ENCODE results near the gene MYPN.
"Not testable (repeated sequence)": the region's sequence is repeated elsewhere in the genome, so short reads cannot be mapped to it uniquely, and the experiment has no call there.

MYPN gene

DNA sequence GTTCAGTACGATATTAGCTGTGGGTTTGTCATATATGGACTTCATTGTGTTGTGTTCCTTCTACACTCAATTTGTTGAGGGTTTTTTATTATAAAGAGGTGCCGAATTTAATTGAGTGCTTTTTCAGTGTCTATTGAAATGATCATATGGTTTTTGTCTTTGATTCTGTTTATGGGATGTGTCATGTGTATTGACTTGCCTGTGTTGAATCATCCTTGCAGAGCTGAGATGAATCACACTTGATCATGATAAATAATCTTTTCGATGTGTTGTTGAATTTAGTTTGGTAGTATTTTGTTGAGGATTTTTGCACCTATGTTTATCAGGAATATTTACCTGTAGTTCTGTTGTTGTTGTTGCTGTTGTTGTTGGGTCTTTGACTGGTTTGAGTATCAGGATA, 82.8 kb downstream of the MYPN start:
- TF ChIP-seq, protein P1, sequence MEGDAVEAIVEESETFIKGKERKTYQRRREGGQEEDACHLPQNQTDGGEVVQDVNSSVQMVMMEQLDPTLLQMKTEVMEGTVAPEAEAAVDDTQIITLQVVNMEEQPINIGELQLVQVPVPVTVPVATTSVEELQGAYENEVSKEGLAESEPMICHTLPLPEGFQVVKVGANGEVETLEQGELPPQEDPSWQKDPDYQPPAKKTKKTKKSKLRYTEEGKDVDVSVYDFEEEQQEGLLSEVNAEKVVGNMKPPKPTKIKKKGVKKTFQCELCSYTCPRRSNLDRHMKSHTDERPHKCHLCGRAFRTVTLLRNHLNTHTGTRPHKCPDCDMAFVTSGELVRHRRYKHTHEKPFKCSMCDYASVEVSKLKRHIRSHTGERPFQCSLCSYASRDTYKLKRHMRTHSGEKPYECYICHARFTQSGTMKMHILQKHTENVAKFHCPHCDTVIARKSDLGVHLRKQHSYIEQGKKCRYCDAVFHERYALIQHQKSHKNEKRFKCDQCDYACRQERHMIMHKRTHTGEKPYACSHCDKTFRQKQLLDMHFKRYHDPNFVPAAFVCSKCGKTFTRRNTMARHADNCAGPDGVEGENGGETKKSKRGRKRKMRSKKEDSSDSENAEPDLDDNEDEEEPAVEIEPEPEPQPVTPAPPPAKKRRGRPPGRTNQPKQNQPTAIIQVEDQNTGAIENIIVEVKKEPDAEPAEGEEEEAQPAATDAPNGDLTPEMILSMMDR (IDR thresholded peaks at IDR 0.05; ENCODE audit: low read length, missing control alignments), result no peak
- no peak overlapping the region for H3K4me3 ChIP-seq (replicated peaks; ENCODE audit: low read depth, low read length)
- no peak for DNase-seq (ENCODE audit: low read depth)

DNA sequence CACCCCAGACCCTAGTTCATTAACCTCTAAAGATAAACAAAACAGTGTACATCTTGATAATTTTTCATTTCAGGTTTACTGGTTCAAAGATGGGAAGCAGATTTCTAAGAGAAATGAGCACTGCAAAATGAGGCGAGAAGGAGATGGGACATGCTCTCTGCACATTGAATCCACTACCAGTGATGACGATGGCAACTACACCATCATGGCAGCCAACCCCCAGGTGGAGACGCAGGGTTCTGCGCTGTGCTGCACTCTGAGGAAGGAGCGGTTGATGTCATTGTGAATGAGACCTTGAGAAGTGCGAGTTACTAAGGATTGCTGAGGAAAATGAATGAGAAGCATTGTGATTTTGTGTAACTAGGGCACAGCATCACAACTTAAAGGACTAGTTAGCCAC, 85.0 kb downstream of the MYPN start:
- no peak overlapping the region for H3K4me3 ChIP-seq (replicated peaks; ENCODE audit: low read depth, low read length)
- TF ChIP-seq, protein P1 (IDR thresholded peaks at IDR 0.05; ENCODE audit: low read length, missing control alignments), result no peak
- no peak for DNase-seq (ENCODE audit: low read depth)

DNA sequence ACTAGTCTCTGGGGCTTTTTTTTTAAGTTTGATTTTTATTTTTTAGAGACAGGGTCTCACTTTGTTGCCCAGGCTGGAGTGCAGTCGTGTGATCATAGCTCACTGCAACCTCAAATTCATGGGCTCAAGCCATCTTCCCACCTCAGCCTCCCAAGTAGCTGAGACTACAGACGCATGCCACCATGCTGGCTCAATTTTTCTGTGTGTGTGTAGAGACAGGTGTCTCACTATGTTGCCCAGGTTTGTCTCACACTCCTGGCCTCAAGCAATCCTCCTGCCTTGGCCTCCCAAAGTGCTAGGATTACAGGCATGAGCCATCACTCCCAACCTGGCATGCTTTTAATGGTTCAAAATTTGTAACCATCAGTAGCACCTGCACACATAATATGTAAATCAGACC, 86.5 kb downstream of the MYPN start:
- not testable (repeated sequence) for DNase-seq (ENCODE audit: low read depth); H3K4me3 ChIP-seq (replicated peaks; ENCODE audit: low read depth, low read length)

DNA sequence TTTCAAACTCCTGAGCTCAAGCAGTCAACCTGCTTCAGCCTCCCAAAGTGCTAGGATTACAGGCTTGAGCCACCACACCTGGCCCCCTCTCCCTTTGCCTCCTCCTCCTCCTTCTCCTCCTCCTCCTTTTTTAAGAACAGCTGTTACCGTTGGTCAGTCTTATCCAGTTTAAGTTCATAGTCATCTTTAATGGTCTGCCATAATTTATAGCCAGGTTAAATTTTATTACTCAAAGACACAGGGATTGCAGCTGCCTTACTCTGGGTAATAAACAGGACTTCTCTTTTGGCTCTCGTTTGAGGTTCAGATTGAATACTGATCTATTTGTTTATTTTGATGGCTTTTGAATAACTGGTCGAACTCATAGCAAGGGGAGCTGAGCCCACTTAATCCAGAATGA, 87.4 kb downstream of the MYPN start:
- TF ChIP-seq, protein P1 (IDR thresholded peaks at IDR 0.05; ENCODE audit: low read length, missing control alignments), result no peak

DNA sequence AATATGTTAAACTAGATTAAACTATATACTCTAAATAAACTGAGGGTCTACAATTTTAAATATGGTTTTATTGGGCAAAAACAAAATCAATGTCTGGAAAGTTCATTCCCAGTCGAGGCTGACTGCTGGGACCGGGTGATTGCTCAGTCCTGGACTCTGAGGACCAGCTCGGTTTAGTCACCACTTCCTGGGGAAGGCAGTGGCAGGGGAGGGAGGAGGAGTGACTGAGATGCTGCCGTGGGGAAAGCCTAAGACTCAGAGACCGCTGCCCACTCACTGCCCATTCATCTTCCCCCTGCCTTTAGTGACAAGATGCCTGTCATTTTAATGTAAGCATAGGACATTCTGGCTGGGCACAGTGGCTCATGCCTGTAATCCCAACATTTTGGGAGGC, 93.7 kb downstream of the MYPN start:
- peak; percentile 51 for DNase-seq (ENCODE audit: low read depth)
- H3K4me3 ChIP-seq (replicated peaks; ENCODE audit: low read depth, low read length), result no peak overlapping the region
- TF ChIP-seq, protein P1 (IDR thresholded peaks at IDR 0.05; ENCODE audit: low read length, missing control alignments), result no peak

More for the DNA sequence above, 87.4 kb downstream of the MYPN start:
- no peak for DNase-seq (ENCODE audit: low read depth)
- no peak overlapping the region for H3K4me3 ChIP-seq (replicated peaks; ENCODE audit: low read depth, low read length)

DNA sequence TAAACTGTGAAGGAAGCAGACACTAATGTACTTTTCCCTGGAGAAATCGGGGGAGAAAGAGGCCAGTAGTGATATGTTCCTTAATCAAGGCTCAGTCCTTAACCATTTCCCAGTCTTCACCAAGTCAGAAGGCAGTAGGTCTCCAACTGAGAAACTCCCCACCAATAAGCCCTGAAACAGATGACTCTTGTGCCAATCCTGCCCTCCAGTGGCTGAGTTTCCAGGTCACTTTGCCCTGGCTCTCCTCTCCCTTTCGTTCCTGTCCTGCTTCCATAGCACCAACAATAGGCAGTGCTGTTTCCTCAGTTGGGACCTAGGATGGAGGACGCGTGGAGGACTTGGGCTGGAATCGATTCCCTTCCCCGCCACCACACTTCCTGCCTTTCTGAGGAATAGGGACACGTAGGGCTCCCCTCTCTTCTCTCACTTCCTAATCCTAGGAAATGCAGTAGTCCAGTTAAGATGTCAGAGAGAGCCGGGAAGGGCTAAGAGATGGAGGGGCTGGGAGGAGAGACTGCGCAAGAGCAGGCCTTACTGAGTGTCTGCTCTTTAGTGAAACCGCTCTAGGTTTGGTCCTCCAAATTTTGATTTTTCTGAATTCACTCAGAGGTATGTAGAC, 99.2 kb downstream of the MYPN start:
- DNase-seq (ENCODE audit: low read depth), result peak; percentile 79
- H3K4me3 ChIP-seq (replicated peaks; ENCODE audit: low read depth, low read length), result no peak overlapping the region
- TF ChIP-seq, protein P1 (IDR thresholded peaks at IDR 0.05; ENCODE audit: low read length, missing control alignments), result peak; percentile 76

DNA sequence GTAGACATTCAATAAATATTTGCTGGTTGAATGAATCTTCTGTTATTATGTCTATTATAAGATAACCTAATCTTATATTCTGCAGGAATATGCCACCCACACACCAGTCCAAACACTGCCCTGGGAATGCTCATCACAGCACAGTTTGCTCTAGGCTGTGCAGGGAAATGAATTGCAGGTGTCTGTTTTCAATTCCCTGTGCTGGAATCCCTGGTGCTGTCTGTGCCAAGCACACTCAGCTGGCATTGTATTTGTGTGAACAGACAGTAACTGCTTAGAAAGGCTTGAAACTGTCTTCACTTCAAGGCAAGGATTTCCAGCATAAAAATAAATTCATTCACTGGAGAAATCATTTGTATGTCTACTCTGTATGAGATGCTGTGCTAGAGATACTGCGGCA, 102.4 kb downstream of the MYPN start:
- H3K4me3 ChIP-seq (replicated peaks; ENCODE audit: low read depth, low read length), result no peak overlapping the region
- TF ChIP-seq, protein P1 (IDR thresholded peaks at IDR 0.05; ENCODE audit: low read length, missing control alignments), result no peak
- DNase-seq (ENCODE audit: low read depth), result no peak

Data from fibroblast of pulmonary artery (primary cell).